K562 (cell line): ENCODE measurements around the gene TARBP1. TPM values are rescaled to one million over a fixed set of nuclear protein-coding genes. Genes with fewer than 3 reads are reported as not detected.

Experiments
- ATF1 ChIP-seq, 2 experiments: fragments of 450-650 bp in 1 of 2; IDR thresholded peaks; 2 replicates each; pipeline ENCODE4 v1.6.1; 2016; ENCODE audit warnings: missing compliant biosample characterization in 1 of 2, missing genetic modification characterization in 1 of 2
- ATF7 ChIP-seq: fragments of 450-650 bp; IDR thresholded peaks from 2 replicates; pipeline ENCODE4 v1.7.1; 2014; ENCODE audit warnings: mild to moderate bottlenecking, moderate library complexity
- CBFA2T3 ChIP-seq: fragments of 450-650 bp; IDR thresholded peaks from 2 replicates; pipeline ENCODE4 v1.6.1; 2017
- CBX3 ChIP-seq, 2 experiments: IDR thresholded peaks; 1 replicate in 1 of 2; 2 replicates in 1 of 2; pipeline ENCODE4 v1.6.1; 2012; ENCODE audit warnings: inconsistent platforms in 2 of 2, low read length in 2 of 2, borderline replicate concordance in 1 of 2, control low read depth in 1 of 2
- CEBPB ChIP-seq: fragments of 450-650 bp; IDR thresholded peaks from 2 replicates; pipeline ENCODE4 v1.6.1; 2016; ENCODE audit warnings: missing genetic modification characterization, missing compliant biosample characterization
- DPF2 ChIP-seq: fragments of 450-650 bp; IDR thresholded peaks from 2 replicates; pipeline ENCODE4 v1.6.1; 2016
- ELF1 ChIP-seq: fragments of 200-800 bp; sonication (Bioruptor generic); IDR thresholded peaks from 2 replicates; pipeline ENCODE4 v1.6.1; 2016; ENCODE audit warnings: missing genetic modification characterization, missing compliant biosample characterization
- GTF2A2 ChIP-seq: IDR thresholded peaks from 2 replicates; pipeline ENCODE4 v1.6.1; 2016; ENCODE audit warnings: mild to moderate bottlenecking, missing genetic modification characterization, missing compliant biosample characterization
- HDAC1 ChIP-seq, 2 experiments: fragments of 450-650 bp; IDR thresholded peaks; 2 replicates each; pipeline ENCODE4 v1.6.1; 2016 to 2017; ENCODE audit warnings: inconsistent platforms in 1 of 2, mild to moderate bottlenecking in 1 of 2, moderate library complexity in 1 of 2
- HNRNPH1 ChIP-seq: fragments of 200-400 bp; formaldehyde crosslinking; optimal IDR thresholded peaks from 2 replicates; pipeline ENCODE3; 2017; ENCODE audit warnings: low read depth, mild to moderate bottlenecking, low read length, moderate library complexity
- ILF3 ChIP-seq: fragments of 450-650 bp; IDR thresholded peaks from 2 replicates; pipeline ENCODE4 v1.6.1; 2018; ENCODE audit warnings: antibody characterized with exemption, mild to moderate bottlenecking, moderate library complexity, borderline replicate concordance
- KLF13 ChIP-seq: fragments of 450-650 bp; IDR thresholded peaks from 2 replicates; pipeline ENCODE4 v1.6.1; 2016; ENCODE audit warnings: missing genetic modification characterization, low read depth, mild to moderate bottlenecking, missing compliant biosample characterization, moderate library complexity, borderline replicate concordance
- MEF2D ChIP-seq: conservative IDR thresholded peaks from 2 replicates; pipeline ENCODE4 v1.6.1; 2016; ENCODE audit warnings: low read depth, missing genetic modification characterization, missing compliant biosample characterization
- PATZ1 ChIP-seq: fragments of 250-450 bp; sonication (Bioruptor Pico); IDR thresholded peaks from 2 replicates; pipeline ENCODE4 v1.5.0; 2020; ENCODE audit warnings: mild to moderate bottlenecking, borderline replicate concordance
- TEAD1 ChIP-seq, 2 experiments: fragments of 450-650 bp in 1 of 2; sonication (generic) in 1 of 2; formaldehyde crosslinking; IDR thresholded peaks; 2 replicates each; pipeline versions ENCODE4 v1.4.0 to v1.8.0; 2020 to 2022; ENCODE audit warnings: mild to moderate bottlenecking in 2 of 2, missing genetic modification reagents in 1 of 2
- TSHZ1 ChIP-seq: fragments of 250-450 bp; sonication (Bioruptor Pico); IDR thresholded peaks from 2 replicates; pipeline ENCODE4 v1.4.0; 2020; ENCODE audit warnings: mild to moderate bottlenecking, moderate library complexity
- USF2 ChIP-seq: sonication (generic); formaldehyde crosslinking; IDR thresholded peaks from 2 replicates; pipeline ENCODE4 v1.5.0; 2020; ENCODE audit warnings: missing genetic modification reagents
- ZNF274 ChIP-seq: IDR thresholded peaks from 2 replicates; pipeline ENCODE4 v1.6.1; 2011; ENCODE audit warnings: low read depth, mild to moderate bottlenecking, low read length, moderate library complexity, borderline replicate concordance
- ZNF311 ChIP-seq: fragments of 250-450 bp; sonication (Bioruptor Pico); IDR thresholded peaks from 2 replicates; pipeline ENCODE4 v1.4.0; 2020; ENCODE audit warnings: mild to moderate bottlenecking, moderate library complexity
- ZNF589 ChIP-seq: fragments of 200-800 bp; sonication (Bioruptor generic); IDR thresholded peaks from 2 replicates; pipeline ENCODE4 v1.6.1; 2016; ENCODE audit warnings: low read depth, missing genetic modification characterization, missing compliant biosample characterization
- ZSCAN32 ChIP-seq: fragments of 450-650 bp; formaldehyde crosslinking; IDR thresholded peaks from 2 replicates; pipeline ENCODE4 v1.4.0; 2020; ENCODE audit warnings: mild to moderate bottlenecking, moderate library complexity
- polyA plus RNA-seq, 8 experiments: library from polyadenylated mRNA; depleted of rRNA in 4 of 8; stranded (reverse) in 5 of 8; unstranded in 3 of 8; fragments of >200 nt; fragmentation: Nextera tagmentation in 2 of 8; fragmentation: Illumina TruSeq in 1 of 8; extraction: Ambion mirVana in 2 of 8; extraction: Trizol in 1 of 8; gene quantifications; 2 replicates each; pipeline versions ENCODE4 v1.2.1 to v1.2.3, GENCODE V29; 2011 to 2014; ENCODE audit warnings: inconsistent platforms in 1 of 8, missing spikeins in 1 of 8
- total RNA-seq, 7 experiments: library from RNA; depleted of rRNA in 6 of 7; stranded (reverse); fragments of >200 nt in 6 of 7; fragmentation: Illumina TruSeq in 2 of 7; extraction: Trizol in 2 of 7; gene quantifications; 2 replicates each; pipeline versions ENCODE4 v1.2.1 to v1.2.3, GENCODE V29; 2011 to 2021; ENCODE audit warnings: low replicate concordance in 1 of 7

TARBP1 gene
- total and polyA plus RNA-seq, 9 of the 15 experiments (the other 6 are each of a cell fraction or from before 2014, with no cell fraction given), result 8.8 to 48.0 (median 22.9) TPM

- no peak for TF ChIP-seq CEBPB
- TF ChIP-seq ZNF274, result no peak
- 0 out of 2 replicates have a peak, but pooled peaks have one; percentile 2 for TF ChIP-seq CBFA2T3
- 0 out of 2 replicates have a peak, but pooled peaks have one; percentile 27 for TF ChIP-seq PATZ1
- TF ChIP-seq ATF7, result peak; percentile 31; the same call in 1 of the 2 replicates
- no peak for TF ChIP-seq GTF2A2 (tag)
- peak; percentile 47; the same call in 1 of the 2 replicates for TF ChIP-seq TSHZ1 (CRISPR knock-in tag)
- peak; percentile 82; the same call in 1 of the 2 replicates for TF ChIP-seq ZNF589 (CRISPR knock-in tag)
- TF ChIP-seq ILF3, result no peak
- 0 out of 2 replicates have a peak, but pooled peaks have one; percentile 48 for TF ChIP-seq KLF13 (tag)
- 0 out of 2 replicates have a peak, but pooled peaks have one; percentile 17 for TF ChIP-seq MEF2D
- peak; percentile 82 for TF ChIP-seq USF2 (CRISPR knock-in tag)
- peak; percentile 47 for TF ChIP-seq ELF1 (tag)
- no peak for TF ChIP-seq ATF1 (CRISPR knock-in tag; IDR thresholded peaks at IDR 0.05)
- TF ChIP-seq ATF1 (tag; IDR thresholded peaks at IDR 0.05), result peak; percentile 42; the same call in 1 of the 2 replicates
- TF ChIP-seq HDAC1 (IDR thresholded peaks at IDR 0.05), result 0 out of 4 replicates have a peak, but pooled peaks of 1 of the 2 experiments have one; percentile 34
- no peak for TF ChIP-seq ZSCAN32 (CRISPR knock-in tag)
- TF ChIP-seq CBX3 (IDR thresholded peaks at IDR 0.05; ENCODE audit: borderline replicate concordance in 1 of 2, low read length in 2 of 2), result peak in 1 of 2 experiments; percentile 25; a peak in 1 of 3 replicates
- TF ChIP-seq HNRNPH1, result no peak
- TF ChIP-seq TEAD1 (CRISPR knock-in tag; IDR thresholded peaks at IDR 0.05), result peak in 1 of 2 experiments; percentile 63; a peak in 1 of 4 replicates
- peak; percentile 56; the same call in 1 of the 2 replicates for TF ChIP-seq DPF2
- TF ChIP-seq ZNF311 (CRISPR knock-in tag), result peak; percentile 80; the same call in 1 of the 2 replicates
Measured at GRCh38 chr1:234528074-234528865, 49.3 kb upstream of the TARBP1 start (continued).
